AG04450 (cell line): ENCODE measurements around the gene HSD17B10. TPM values are rescaled to one million over a fixed set of nuclear protein-coding genes. Genes with fewer than 3 reads are reported as not detected.

ENCODE experiments used
- CTCF ChIA-PET: fragments of 300-600, 350-600 bp; formaldehyde crosslinking; extraction: SDS; loops from one replicate; lab custom pipeline; 2022; ENCODE audit warnings: antibody characterized with exemption, inconsistent platforms; lab: Charles Lee
- POLR2A ChIA-PET: fragments of 350-600 bp; formaldehyde crosslinking; extraction: SDS; loops from one replicate; lab custom pipeline; 2021; ENCODE audit warnings: antibody characterized with exemption, inconsistent platforms; lab: Yijun Ruan, JAX
- DNase-seq: peaks from one replicate; pipeline ENCODE4 v3.0.0-alpha.2; 2011; ENCODE audit warnings: low read depth, low spot score
- H3K27ac ChIP-seq: one replicate; pipeline ENCODE4 v1.5.1; 2012; ENCODE audit warnings: low read depth, low read length, control low read depth
- H3K27me3 ChIP-seq: one replicate; pipeline ENCODE4 v1.6.0; 2012; ENCODE audit warnings: low read length; ENCODE audit not compliant: control insufficient read depth, insufficient read depth
- H3K4me3 ChIP-seq: 2 replicates; pipeline ENCODE4 v1.5.1; 2011; ENCODE audit warnings: mild to moderate bottlenecking, low read depth, low read length, control low read depth
- H3K9me3 ChIP-seq: 2 replicates; pipeline ENCODE4 v1.5.1; 2012; ENCODE audit warnings: low read length; ENCODE audit not compliant: control insufficient read depth, insufficient read depth
- polyA plus RNA-seq: library from polyadenylated mRNA; depleted of rRNA; stranded (reverse); fragments of >200 nt; gene quantifications from 2 replicates; pipeline ENCODE4 v1.2.3, GENCODE V29; 2011
- TF ChIP-seq, protein P1 (sequence below): IDR thresholded peaks from 2 replicates; pipeline ENCODE4 v1.5.1; 2011; ENCODE audit warnings: low read depth, low read length, control low read depth, inconsistent platforms

HSD17B10 gene
- polyA plus RNA-seq, 1 experiment: 87.4 TPM

DNA sequence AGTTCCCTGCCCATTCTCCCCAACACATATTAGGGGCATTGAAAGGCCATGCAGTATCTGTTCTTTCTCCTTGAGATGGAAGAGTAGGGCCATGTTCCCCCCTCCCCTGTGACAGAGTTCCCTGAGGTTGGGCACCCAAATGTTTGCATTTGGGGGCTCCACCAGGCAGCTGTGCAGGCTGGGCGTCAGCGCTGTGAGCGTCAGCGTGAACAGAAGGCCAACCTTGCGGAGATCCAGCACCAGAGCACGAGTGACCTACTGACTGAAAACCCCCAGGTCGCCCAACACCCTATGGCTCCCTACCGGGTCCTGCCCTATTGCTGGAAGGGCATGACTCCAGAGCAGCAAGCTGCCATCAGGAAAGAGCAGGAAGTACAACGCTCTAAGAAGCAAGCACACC, 3.9 kb downstream of the HSD17B10 start:
- Histone ChIP-seq H3K27me3 (no peaks in the 10 kb centered on the region), H3K4me3 (no peak overlapping the region), H3K27ac (no peak overlapping the region), H3K9me3 (no peaks in the 10 kb centered on the region)
- TF ChIP-seq, protein P1, sequence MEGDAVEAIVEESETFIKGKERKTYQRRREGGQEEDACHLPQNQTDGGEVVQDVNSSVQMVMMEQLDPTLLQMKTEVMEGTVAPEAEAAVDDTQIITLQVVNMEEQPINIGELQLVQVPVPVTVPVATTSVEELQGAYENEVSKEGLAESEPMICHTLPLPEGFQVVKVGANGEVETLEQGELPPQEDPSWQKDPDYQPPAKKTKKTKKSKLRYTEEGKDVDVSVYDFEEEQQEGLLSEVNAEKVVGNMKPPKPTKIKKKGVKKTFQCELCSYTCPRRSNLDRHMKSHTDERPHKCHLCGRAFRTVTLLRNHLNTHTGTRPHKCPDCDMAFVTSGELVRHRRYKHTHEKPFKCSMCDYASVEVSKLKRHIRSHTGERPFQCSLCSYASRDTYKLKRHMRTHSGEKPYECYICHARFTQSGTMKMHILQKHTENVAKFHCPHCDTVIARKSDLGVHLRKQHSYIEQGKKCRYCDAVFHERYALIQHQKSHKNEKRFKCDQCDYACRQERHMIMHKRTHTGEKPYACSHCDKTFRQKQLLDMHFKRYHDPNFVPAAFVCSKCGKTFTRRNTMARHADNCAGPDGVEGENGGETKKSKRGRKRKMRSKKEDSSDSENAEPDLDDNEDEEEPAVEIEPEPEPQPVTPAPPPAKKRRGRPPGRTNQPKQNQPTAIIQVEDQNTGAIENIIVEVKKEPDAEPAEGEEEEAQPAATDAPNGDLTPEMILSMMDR: no peak
- CTCF ChIA-PET: no interaction called here
- no peak for DNase-seq
- POLR2A ChIA-PET: interaction anchor here (0.6 kb wide), 1 partner anchor 45 kb away, joined by 5 read pairs; no protein-coding TSS in a partner anchor

DNA sequence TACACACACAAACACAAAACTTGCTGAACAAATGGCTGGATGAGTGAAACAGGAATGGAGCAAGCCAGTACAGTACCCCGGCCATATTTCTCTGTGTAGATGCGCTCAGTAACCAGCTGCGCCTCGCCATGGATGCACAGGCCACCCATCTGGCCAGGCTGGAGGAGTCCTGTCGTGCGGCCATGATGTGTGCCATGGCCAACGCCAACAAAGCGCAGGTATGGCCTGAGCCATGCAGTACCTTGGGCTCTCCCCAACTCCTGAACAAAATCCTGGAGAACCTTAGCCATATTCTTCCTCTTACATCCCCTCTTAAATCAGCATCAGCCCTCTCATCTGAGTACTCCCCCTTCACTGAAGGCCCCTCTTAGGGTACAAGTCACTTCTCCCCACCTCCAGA, 4.4 kb downstream of the HSD17B10 start:
- CTCF ChIA-PET: no interaction called here

DNA sequence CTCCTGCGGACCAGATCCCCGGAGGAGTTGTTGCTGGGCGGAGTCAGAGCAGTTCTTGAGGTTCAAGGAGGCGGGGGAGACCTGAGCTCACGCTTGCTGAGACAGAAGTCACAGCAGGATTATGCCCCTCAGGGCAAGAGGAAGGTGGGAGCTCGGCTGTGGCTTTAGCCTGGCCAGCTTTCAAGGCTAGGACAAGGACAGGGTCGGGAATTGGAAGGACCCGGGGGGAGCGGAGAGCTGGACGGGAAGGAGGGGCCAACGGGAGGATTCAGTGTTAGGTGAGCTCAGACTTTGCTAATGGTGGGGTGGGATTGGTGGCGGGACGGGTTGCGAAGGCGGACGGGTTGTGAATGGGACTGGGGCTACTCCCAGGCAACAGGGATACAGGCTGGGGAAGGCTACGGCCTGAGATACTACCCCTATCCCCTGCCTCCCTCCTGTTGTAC, 11.3 kb downstream of the HSD17B10 start, which contains the start of gene RIBC1:
TSS of gene RIBC1 (plus strand) at position 13 of the 446 bp plus-strand sequence. CDS start 3,404 bp downstream, outside the sequence.
- no peaks in the 10 kb centered on the region for H3K9me3 ChIP-seq
- TF ChIP-seq, protein P1: no peak
- ChIA-PET CTCF (interaction anchor here (0.6 to 2.2 kb wide), 7 partner anchors 12 to 139 kb away, joined by 3 to 7 read pairs (median 4); no protein-coding TSS in a partner anchor), POLR2A (interaction anchor here (0.6 to 1.2 kb wide), 3 partner anchors 19 to 263 kb away, joined by 3 to 5 read pairs (median 4); no protein-coding TSS in a partner anchor)
- peak within 1 kb of the TSS; percentile 71 for H3K4me3 ChIP-seq
- no peak for DNase-seq
- peak within 1 kb of the TSS; percentile 87 for H3K27ac ChIP-seq
- H3K27me3 ChIP-seq: no peaks in the 10 kb centered on the region

More for the DNA sequence above, 4.4 kb downstream of the HSD17B10 start:
- H3K27ac ChIP-seq: no peak overlapping the region
- H3K27me3 ChIP-seq: no peaks in the 10 kb centered on the region
- DNase-seq: no peak
- POLR2A ChIA-PET: no interaction called here
- H3K9me3 ChIP-seq: no peaks in the 10 kb centered on the region
- TF ChIP-seq, protein P1: no peak
- no peak overlapping the region for H3K4me3 ChIP-seq

DNA sequence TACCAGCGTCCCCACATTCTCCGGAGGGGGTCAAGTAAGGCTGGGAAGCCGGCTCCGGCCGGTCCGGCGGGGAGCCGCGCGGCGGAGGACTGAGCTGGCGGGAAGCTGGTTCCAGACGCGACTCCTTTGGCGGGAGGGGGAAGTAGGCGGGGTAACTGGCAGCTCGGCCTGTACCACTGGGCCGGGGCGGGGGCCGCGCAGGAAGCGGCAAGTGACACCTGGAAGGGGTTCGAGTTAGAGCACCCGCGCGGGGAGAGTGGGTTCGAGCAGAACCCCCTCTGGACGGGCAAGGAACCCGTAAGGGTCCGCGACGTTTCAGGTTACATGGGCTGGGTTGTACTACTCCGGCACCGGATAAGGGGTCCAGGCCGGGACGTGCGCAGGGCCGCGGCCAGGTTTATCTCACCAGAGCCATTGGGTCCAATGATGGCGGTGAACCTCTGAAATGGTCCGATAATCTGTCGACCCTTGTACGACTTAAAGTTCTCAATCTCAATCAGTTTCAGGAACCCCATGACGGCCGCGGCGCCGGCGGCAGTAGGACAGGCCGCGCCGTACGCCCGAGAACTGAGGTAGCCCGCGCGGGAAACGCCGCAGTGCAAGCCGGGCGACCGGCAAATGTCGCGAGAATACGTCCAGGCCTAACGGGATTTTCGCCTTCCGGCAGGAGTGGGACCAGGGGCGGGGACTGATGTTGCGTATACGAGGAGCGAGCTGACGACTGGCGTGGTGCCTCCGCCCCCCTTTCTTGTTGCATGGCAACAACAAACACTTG, 11.9 kb downstream of the HSD17B10 start, which contains the start of gene SMC1A:
TSS of gene SMC1A (minus strand) at position 569 of the 775 bp plus-strand sequence. CDS start at position 515, 54 bp downstream.
- no peaks in the 10 kb centered on the region for H3K27me3 ChIP-seq
- CTCF ChIA-PET: interaction anchor here (0.6 to 2.2 kb wide), 6 partner anchors 13 to 138 kb away, joined by 3 to 7 read pairs (median 5); no protein-coding TSS in a partner anchor
- POLR2A ChIA-PET: interaction anchor here (0.6 to 1.2 kb wide), 6 partner anchors 19 to 264 kb away, joined by 3 to 5 read pairs (median 4); no protein-coding TSS in a partner anchor
- DNase-seq: peak; percentile 92
- no peaks in the 10 kb centered on the region for H3K9me3 ChIP-seq
- H3K4me3 ChIP-seq: peak within 1 kb of the TSS; percentile 71
- TF ChIP-seq, protein P1: no peak
- H3K27ac ChIP-seq: peak within 1 kb of the TSS; percentile 87
